Measurements from ENCODE around the gene PDIA4.
"Not testable (repeated sequence)": the region's sequence is repeated elsewhere in the genome, so short reads cannot be mapped to it uniquely, and the experiment has no call there.

DNA sequence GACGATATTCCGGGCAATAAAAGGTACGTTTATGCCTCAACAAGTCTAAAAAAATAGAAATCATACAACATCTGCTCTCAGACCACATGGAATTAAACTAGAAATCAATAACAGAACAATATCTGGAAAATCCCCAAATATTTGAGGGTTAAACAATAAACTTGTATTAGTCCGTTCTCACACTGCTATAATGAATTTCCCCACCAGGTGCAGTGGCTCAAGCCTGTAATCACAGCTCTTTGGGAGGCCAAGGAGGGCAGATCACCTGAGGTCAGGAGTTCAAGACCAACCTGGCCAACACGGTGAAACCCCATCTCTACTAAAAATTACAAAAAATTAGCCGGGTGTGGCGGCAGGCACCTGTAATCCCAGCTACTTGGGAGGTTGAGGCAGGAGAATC, 49.2 kb downstream of the PDIA4 start:
- TF ChIP-seq, protein P1, sequence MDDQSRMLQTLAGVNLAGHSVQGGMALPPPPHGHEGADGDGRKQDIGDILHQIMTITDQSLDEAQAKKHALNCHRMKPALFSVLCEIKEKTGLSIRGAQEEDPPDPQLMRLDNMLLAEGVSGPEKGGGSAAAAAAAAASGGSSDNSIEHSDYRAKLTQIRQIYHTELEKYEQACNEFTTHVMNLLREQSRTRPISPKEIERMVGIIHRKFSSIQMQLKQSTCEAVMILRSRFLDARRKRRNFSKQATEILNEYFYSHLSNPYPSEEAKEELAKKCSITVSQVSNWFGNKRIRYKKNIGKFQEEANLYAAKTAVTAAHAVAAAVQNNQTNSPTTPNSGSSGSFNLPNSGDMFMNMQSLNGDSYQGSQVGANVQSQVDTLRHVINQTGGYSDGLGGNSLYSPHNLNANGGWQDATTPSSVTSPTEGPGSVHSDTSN (IDR thresholded peaks at IDR 0.05) = not testable (repeated sequence)
- TF ChIP-seq, protein P2, sequence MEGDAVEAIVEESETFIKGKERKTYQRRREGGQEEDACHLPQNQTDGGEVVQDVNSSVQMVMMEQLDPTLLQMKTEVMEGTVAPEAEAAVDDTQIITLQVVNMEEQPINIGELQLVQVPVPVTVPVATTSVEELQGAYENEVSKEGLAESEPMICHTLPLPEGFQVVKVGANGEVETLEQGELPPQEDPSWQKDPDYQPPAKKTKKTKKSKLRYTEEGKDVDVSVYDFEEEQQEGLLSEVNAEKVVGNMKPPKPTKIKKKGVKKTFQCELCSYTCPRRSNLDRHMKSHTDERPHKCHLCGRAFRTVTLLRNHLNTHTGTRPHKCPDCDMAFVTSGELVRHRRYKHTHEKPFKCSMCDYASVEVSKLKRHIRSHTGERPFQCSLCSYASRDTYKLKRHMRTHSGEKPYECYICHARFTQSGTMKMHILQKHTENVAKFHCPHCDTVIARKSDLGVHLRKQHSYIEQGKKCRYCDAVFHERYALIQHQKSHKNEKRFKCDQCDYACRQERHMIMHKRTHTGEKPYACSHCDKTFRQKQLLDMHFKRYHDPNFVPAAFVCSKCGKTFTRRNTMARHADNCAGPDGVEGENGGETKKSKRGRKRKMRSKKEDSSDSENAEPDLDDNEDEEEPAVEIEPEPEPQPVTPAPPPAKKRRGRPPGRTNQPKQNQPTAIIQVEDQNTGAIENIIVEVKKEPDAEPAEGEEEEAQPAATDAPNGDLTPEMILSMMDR (IDR thresholded peaks at IDR 0.05) = not testable (repeated sequence)
- TF ChIP-seq CEBPB (IDR thresholded peaks at IDR 0.05); SREBF2 (IDR thresholded peaks at IDR 0.05); MYC (IDR thresholded peaks at IDR 0.05; ENCODE audit: borderline replicate concordance, low read length); TFCP2L1 (CRISPR knock-in tag; IDR thresholded peaks at IDR 0.05); JUN (IDR thresholded peaks at IDR 0.05); RCOR1 (IDR thresholded peaks at IDR 0.05; ENCODE audit: low read depth, low read length); POLR2A (IDR thresholded peaks at IDR 0.05; ENCODE audit: low read length); CBX2 (IDR thresholded peaks at IDR 0.05; ENCODE audit: borderline replicate concordance, low read depth); MAZ (IDR thresholded peaks at IDR 0.05; ENCODE audit: borderline replicate concordance, low read depth, low read length); RAD21 (conservative IDR thresholded peaks at IDR 0.05 in 1 of 2, IDR thresholded peaks at IDR 0.05 in 1 of 2): not testable (repeated sequence)

All from A549 (cell line).